HEK293 (cell line): ENCODE results near the gene UBB.

Source experiments
- CTCF ChIA-PET: fragments of 350-600 bp; formaldehyde crosslinking; extraction: SDS; loops from one replicate; lab custom pipeline; 2021; ENCODE audit warnings: antibody characterized with exemption; lab: Yijun Ruan, JAX
- POLR2A ChIA-PET: fragments of 300-600 bp; formaldehyde crosslinking; extraction: SDS; loops from one replicate; lab custom pipeline; 2020; ENCODE audit warnings: antibody characterized with exemption, inconsistent platforms; lab: Yijun Ruan, JAX
- H3K27ac ChIP-seq: fragments of 200-500 bp; sonication (Bioruptor generic); 2 replicates; pipeline ENCODE4 v1.5.1; 2014; ENCODE audit warnings: low read depth, low read length, control low read depth, inconsistent platforms; ENCODE audit errors: extremely low read depth
- H3K36me3 ChIP-seq, 2 experiments: fragments of 200-500 bp in 1 of 2; sonication (Bioruptor generic) in 1 of 2; 1 replicate in 1 of 2; 2 replicates in 1 of 2; pipeline ENCODE4 v1.5.1; 2014 to 2017; ENCODE audit warnings: inconsistent platforms in 2 of 2, low read length in 2 of 2; ENCODE audit not compliant: control insufficient read depth in 2 of 2, insufficient read depth in 1 of 2
- H3K4me1 ChIP-seq: fragments of 200-500 bp; sonication (Bioruptor generic); 2 replicates; pipeline ENCODE4 v1.5.1; 2014; ENCODE audit warnings: mild to moderate bottlenecking, low read length, inconsistent platforms; ENCODE audit not compliant: control insufficient read depth, insufficient read depth
- H3K4me3 ChIP-seq: 2 replicates; pipeline ENCODE4 v1.5.1; 2011; ENCODE audit warnings: low read depth, mild to moderate bottlenecking, control low read depth, low read length, moderate library complexity
- H3K9me3 ChIP-seq: fragments of 200-500 bp; sonication (Bioruptor generic); 2 replicates; pipeline ENCODE4 v1.5.1; 2014; ENCODE audit warnings: low read depth, low read length, inconsistent platforms; ENCODE audit not compliant: control insufficient read depth, insufficient read depth
- GLI4 ChIP-seq: fragments of 450-650 bp; formaldehyde crosslinking; IDR thresholded peaks from 2 replicates; pipeline ENCODE4 v1.5.1; 2016; ENCODE audit warnings: missing biosample characterization, missing genetic modification characterization
- GLIS1 ChIP-seq: fragments of 450-650 bp; formaldehyde crosslinking; IDR thresholded peaks from 2 replicates; pipeline ENCODE4 v1.5.1; 2016; ENCODE audit warnings: missing biosample characterization, missing genetic modification characterization
- OVOL3 ChIP-seq: fragments of 450-650 bp; formaldehyde crosslinking; IDR thresholded peaks from 2 replicates; pipeline ENCODE4 v1.5.1; 2016; ENCODE audit warnings: missing biosample characterization, missing genetic modification characterization
- ZNF114 ChIP-seq: fragments of 450-650 bp; formaldehyde crosslinking; IDR thresholded peaks from 2 replicates; pipeline ENCODE4 v1.5.0; 2017; ENCODE audit warnings: missing biosample characterization, missing genetic modification characterization
- ZNF138 ChIP-seq: fragments of 450-650 bp; formaldehyde crosslinking; IDR thresholded peaks from 2 replicates; pipeline ENCODE4 v1.5.1; 2016; ENCODE audit warnings: missing biosample characterization, missing genetic modification characterization, borderline replicate concordance
- ZNF169 ChIP-seq: fragments of 450-650 bp; formaldehyde crosslinking; IDR thresholded peaks from 2 replicates; pipeline ENCODE4 v1.5.1; 2016; ENCODE audit warnings: missing biosample characterization, missing genetic modification characterization
- ZNF335 ChIP-seq: fragments of 450-650 bp; formaldehyde crosslinking; conservative IDR thresholded peaks from 2 replicates; pipeline ENCODE4 v1.5.1; 2016; ENCODE audit warnings: missing biosample characterization, missing genetic modification characterization
- ZNF37A ChIP-seq: fragments of 450-650 bp; IDR thresholded peaks from 2 replicates; pipeline ENCODE4 v1.5.1; 2018; ENCODE audit warnings: missing biosample characterization, missing genetic modification characterization
- ZNF426 ChIP-seq: fragments of 450-650 bp; formaldehyde crosslinking; IDR thresholded peaks from 2 replicates; pipeline ENCODE4 v1.5.1; 2017; ENCODE audit warnings: missing biosample characterization, missing genetic modification characterization, mild to moderate bottlenecking, inconsistent platforms, moderate library complexity
- ZNF48 ChIP-seq: fragments of 450-650 bp; formaldehyde crosslinking; IDR thresholded peaks from 2 replicates; pipeline ENCODE4 v1.5.1; 2016; ENCODE audit warnings: missing biosample characterization, missing genetic modification characterization
- ZNF529 ChIP-seq: fragments of 450-650 bp; formaldehyde crosslinking; IDR thresholded peaks from 2 replicates; pipeline ENCODE4 v1.5.1; 2017; ENCODE audit warnings: missing genetic modification characterization, missing biosample characterization; ENCODE audit not compliant: insufficient replicate concordance
- ZNF544 ChIP-seq: fragments of 450-650 bp; formaldehyde crosslinking; IDR thresholded peaks from 2 replicates; pipeline ENCODE4 v1.5.0; 2017; ENCODE audit warnings: missing biosample characterization, missing genetic modification characterization
- ZNF585B ChIP-seq: fragments of 450-650 bp; formaldehyde crosslinking; IDR thresholded peaks from 2 replicates; pipeline ENCODE4 v1.5.1; 2016; ENCODE audit warnings: missing biosample characterization, missing genetic modification characterization
- ZNF785 ChIP-seq: fragments of 450-650 bp; formaldehyde crosslinking; IDR thresholded peaks from 2 replicates; pipeline ENCODE4 v1.5.1; 2016; ENCODE audit warnings: missing biosample characterization, missing genetic modification characterization
- TF ChIP-seq, protein P1 (sequence below): fragments of 450-650 bp; formaldehyde crosslinking; IDR thresholded peaks from 2 replicates; pipeline ENCODE4 v1.5.1; 2016; ENCODE audit warnings: missing biosample characterization, missing genetic modification characterization
- TF ChIP-seq, protein P2 (sequence below): fragments of 450-650 bp; formaldehyde crosslinking; IDR thresholded peaks from 2 replicates; pipeline ENCODE4 v1.5.1; 2016; ENCODE audit warnings: missing biosample characterization, missing genetic modification characterization
- TF ChIP-seq, protein P3 (sequence below): fragments of 450-650 bp; formaldehyde crosslinking; IDR thresholded peaks from 2 replicates; pipeline ENCODE4 v1.5.1; 2016; ENCODE audit warnings: missing biosample characterization, missing genetic modification characterization, borderline replicate concordance
- TF ChIP-seq, protein P4 (sequence below): fragments of 450-650 bp; formaldehyde crosslinking; IDR thresholded peaks from 2 replicates; pipeline ENCODE4 v1.5.1; 2017; ENCODE audit warnings: missing biosample characterization, missing genetic modification characterization

Gene UBB

DNA sequence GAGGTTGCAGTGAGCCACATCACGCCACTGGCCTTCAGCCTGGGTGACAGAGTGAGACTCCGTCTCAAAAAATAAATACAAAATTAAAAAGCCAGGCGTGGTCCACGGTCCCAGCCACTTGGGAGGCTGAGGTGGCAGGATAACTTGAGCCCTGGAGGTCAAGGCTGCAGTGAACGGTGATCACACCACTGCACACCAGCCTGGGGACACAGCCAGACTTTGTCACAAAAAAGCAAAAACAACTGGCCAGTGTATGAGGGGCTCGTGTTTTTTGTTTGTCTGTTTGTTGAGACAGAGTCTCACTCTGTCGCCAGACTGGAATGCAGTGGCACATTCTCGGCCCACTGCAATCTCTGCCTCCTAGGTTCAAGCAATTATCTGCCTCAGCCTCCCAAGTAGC, 1.2 kb upstream of the UBB start:
- POLR2A ChIA-PET = interaction anchor here (1.3 to 2.5 kb wide), 4 partner anchors 10 to 63 kb away, joined by 6 to 83 read pairs (median 32); no protein-coding TSS in a partner anchor
- Histone ChIP-seq H3K4me1 (peaks cover 10% of the 10 kb centered on the region; the same call in 1 of the 2 replicates), H3K27ac (no peak overlapping the region), H3K4me3 (no peak overlapping the region), H3K36me3 (peaks cover 12 to 33% of the 10 kb centered on the region in 2 experiments), H3K9me3 (no peaks in the 10 kb centered on the region)
- TF ChIP-seq ZNF335 = no peak
- TF ChIP-seq OVOL3 = no peak
- no peak for TF ChIP-seq ZNF585B
- TF ChIP-seq ZNF544 (tag by site-specific recombination) = no peak
- no peak for TF ChIP-seq ZNF785 (tag by site-specific recombination)
- TF ChIP-seq, protein P1, sequence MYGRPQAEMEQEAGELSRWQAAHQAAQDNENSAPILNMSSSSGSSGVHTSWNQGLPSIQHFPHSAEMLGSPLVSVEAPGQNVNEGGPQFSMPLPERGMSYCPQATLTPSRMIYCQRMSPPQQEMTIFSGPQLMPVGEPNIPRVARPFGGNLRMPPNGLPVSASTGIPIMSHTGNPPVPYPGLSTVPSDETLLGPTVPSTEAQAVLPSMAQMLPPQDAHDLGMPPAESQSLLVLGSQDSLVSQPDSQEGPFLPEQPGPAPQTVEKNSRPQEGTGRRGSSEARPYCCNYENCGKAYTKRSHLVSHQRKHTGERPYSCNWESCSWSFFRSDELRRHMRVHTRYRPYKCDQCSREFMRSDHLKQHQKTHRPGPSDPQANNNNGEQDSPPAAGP (tag by site-specific recombination) = no peak
- TF ChIP-seq ZNF37A (tag by site-specific recombination) = no peak
- no peak for TF ChIP-seq ZNF114 (tag by site-specific recombination)
- TF ChIP-seq ZNF48 (tag by site-specific recombination) = no peak
- no peak for TF ChIP-seq ZNF529 (tag by site-specific recombination)
- no peak for TF ChIP-seq ZNF426 (tag by site-specific recombination)
- no peak for TF ChIP-seq GLI4 (tag by site-specific recombination)
- no peak for TF ChIP-seq ZNF169 (tag by site-specific recombination)
- TF ChIP-seq, protein P2, sequence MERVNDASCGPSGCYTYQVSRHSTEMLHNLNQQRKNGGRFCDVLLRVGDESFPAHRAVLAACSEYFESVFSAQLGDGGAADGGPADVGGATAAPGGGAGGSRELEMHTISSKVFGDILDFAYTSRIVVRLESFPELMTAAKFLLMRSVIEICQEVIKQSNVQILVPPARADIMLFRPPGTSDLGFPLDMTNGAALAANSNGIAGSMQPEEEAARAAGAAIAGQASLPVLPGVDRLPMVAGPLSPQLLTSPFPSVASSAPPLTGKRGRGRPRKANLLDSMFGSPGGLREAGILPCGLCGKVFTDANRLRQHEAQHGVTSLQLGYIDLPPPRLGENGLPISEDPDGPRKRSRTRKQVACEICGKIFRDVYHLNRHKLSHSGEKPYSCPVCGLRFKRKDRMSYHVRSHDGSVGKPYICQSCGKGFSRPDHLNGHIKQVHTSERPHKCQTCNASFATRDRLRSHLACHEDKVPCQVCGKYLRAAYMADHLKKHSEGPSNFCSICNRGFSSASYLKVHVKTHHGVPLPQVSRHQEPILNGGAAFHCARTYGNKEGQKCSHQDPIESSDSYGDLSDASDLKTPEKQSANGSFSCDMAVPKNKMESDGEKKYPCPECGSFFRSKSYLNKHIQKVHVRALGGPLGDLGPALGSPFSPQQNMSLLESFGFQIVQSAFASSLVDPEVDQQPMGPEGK = no peak
- TF ChIP-seq, protein P3, sequence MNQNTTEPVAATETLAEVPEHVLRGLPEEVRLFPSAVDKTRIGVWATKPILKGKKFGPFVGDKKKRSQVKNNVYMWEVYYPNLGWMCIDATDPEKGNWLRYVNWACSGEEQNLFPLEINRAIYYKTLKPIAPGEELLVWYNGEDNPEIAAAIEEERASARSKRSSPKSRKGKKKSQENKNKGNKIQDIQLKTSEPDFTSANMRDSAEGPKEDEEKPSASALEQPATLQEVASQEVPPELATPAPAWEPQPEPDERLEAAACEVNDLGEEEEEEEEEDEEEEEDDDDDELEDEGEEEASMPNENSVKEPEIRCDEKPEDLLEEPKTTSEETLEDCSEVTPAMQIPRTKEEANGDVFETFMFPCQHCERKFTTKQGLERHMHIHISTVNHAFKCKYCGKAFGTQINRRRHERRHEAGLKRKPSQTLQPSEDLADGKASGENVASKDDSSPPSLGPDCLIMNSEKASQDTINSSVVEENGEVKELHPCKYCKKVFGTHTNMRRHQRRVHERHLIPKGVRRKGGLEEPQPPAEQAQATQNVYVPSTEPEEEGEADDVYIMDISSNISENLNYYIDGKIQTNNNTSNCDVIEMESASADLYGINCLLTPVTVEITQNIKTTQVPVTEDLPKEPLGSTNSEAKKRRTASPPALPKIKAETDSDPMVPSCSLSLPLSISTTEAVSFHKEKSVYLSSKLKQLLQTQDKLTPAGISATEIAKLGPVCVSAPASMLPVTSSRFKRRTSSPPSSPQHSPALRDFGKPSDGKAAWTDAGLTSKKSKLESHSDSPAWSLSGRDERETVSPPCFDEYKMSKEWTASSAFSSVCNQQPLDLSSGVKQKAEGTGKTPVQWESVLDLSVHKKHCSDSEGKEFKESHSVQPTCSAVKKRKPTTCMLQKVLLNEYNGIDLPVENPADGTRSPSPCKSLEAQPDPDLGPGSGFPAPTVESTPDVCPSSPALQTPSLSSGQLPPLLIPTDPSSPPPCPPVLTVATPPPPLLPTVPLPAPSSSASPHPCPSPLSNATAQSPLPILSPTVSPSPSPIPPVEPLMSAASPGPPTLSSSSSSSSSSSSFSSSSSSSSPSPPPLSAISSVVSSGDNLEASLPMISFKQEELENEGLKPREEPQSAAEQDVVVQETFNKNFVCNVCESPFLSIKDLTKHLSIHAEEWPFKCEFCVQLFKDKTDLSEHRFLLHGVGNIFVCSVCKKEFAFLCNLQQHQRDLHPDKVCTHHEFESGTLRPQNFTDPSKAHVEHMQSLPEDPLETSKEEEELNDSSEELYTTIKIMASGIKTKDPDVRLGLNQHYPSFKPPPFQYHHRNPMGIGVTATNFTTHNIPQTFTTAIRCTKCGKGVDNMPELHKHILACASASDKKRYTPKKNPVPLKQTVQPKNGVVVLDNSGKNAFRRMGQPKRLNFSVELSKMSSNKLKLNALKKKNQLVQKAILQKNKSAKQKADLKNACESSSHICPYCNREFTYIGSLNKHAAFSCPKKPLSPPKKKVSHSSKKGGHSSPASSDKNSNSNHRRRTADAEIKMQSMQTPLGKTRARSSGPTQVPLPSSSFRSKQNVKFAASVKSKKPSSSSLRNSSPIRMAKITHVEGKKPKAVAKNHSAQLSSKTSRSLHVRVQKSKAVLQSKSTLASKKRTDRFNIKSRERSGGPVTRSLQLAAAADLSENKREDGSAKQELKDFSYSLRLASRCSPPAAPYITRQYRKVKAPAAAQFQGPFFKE (tag by site-specific recombination) = no peak
- TF ChIP-seq ZNF138 = no peak
- TF ChIP-seq GLIS1 (tag by site-specific recombination) = no peak
- TF ChIP-seq, protein P4, sequence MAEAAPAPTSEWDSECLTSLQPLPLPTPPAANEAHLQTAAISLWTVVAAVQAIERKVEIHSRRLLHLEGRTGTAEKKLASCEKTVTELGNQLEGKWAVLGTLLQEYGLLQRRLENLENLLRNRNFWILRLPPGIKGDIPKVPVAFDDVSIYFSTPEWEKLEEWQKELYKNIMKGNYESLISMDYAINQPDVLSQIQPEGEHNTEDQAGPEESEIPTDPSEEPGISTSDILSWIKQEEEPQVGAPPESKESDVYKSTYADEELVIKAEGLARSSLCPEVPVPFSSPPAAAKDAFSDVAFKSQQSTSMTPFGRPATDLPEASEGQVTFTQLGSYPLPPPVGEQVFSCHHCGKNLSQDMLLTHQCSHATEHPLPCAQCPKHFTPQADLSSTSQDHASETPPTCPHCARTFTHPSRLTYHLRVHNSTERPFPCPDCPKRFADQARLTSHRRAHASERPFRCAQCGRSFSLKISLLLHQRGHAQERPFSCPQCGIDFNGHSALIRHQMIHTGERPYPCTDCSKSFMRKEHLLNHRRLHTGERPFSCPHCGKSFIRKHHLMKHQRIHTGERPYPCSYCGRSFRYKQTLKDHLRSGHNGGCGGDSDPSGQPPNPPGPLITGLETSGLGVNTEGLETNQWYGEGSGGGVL = no peak
- CTCF ChIA-PET = interaction anchor here (9.7 kb wide), 1 partner anchor 16 kb away, joined by 93 read pairs; no protein-coding TSS in a partner anchor
